ENCODE data around the gene KCTD19. TPM values are rescaled to one million over a fixed set of nuclear protein-coding genes. Genes with fewer than 3 reads are reported as not detected.
A peak's percentile ranks its signal among the peaks of the same experiment; 100 is the strongest.

KCTD19 gene
- total RNA-seq, 1 experiment from 2014 or later = not detected

DNA sequence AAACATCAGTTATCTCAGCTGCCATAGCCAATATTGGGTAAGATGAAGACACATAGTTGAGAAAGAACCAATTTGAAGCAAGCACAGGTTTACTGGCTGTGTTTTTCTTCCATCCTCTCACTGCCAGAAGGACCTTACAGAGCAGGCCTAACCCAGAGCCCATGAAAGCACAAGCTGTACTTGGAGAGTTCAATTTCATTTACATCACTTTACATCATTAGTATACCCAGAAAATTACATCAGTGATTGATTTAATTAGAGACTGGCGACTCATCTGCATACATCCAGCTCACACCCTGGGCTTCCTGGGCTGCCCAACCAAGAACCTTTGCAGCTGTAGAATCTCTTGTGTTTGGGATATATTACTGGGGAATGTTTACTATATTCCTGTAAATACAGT, 23.8 kb upstream of the KCTD19 start:
- no peaks in the 10 kb centered on the region for H3K27me3 ChIP-seq (ENCODE audit: low read length)
- BruUV-seq (replicated peaks) = no TSS peak
- ChIA-PET POLR2A (ENCODE audit: unreplicated experiment) (no interaction called here), CTCF (no interaction called here)
- no peaks in the 10 kb centered on the region for H3F3A ChIP-seq (ENCODE audit: low read length, unreplicated experiment)
- no peak overlapping the region for H3K4me3 ChIP-seq (ENCODE audit: low read length)
- H4K20me1 ChIP-seq (ENCODE audit: low read length) = no peaks in the 10 kb centered on the region
- H3K9ac ChIP-seq (ENCODE audit: low read length) = no peak overlapping the region
- peaks cover 20% of the 10 kb centered on the region for H3K4me1 ChIP-seq (ENCODE audit: insufficient read depth, low read length)
- DNase-seq = no peak
- no peak for TF ChIP-seq CTCF (conservative IDR thresholded peaks at IDR 0.05; ENCODE audit: low read depth, low read length)
- TF ChIP-seq EZH2phosphoT487 (IDR thresholded peaks at IDR 0.05; ENCODE audit: borderline replicate concordance, low read length) = no peak
- TF ChIP-seq EZH2 (IDR thresholded peaks at IDR 0.05; ENCODE audit: low read length, unreplicated experiment) = no peak
- no peak overlapping the region for H3K4me2 ChIP-seq (ENCODE audit: low read length)
- intact Hi-C loops (cut with micrococcal nuclease) = no loop called here
- no peaks in the 10 kb centered on the region for H3K79me2 ChIP-seq (ENCODE audit: low read length)
- no peaks in the 10 kb centered on the region for H3K36me3 ChIP-seq (ENCODE audit: low read depth, low read length)
- H3K27ac ChIP-seq (ENCODE audit: low read length) = no peak overlapping the region
- no peak for ATAC-seq
- H3K9me2 ChIP-seq (replicated peaks; ENCODE audit: low read length) = no peaks in the 10 kb centered on the region
- no peaks in the 10 kb centered on the region for H3K9me3 ChIP-seq (ENCODE audit: low read length)
- no peak overlapping the region for H2AFZ ChIP-seq (ENCODE audit: low read length)

- Histone ChIP-seq H3K27me3 (ENCODE audit: low read length) (no peaks in the 10 kb centered on the region), H3K4me2 (ENCODE audit: low read length) (no peak overlapping the region), H3K9ac (ENCODE audit: low read length) (no peak overlapping the region), H3K9me2 (replicated peaks; ENCODE audit: low read length) (no peaks in the 10 kb centered on the region), H2AFZ (ENCODE audit: low read length) (no peak overlapping the region), H3K36me3 (ENCODE audit: low read depth, low read length) (no peaks in the 10 kb centered on the region), H3K79me2 (ENCODE audit: low read length) (no peaks in the 10 kb centered on the region), H3K4me1 (ENCODE audit: insufficient read depth, low read length) (peaks cover 25% of the 10 kb centered on the region), H3K27ac (ENCODE audit: low read length) (no peak overlapping the region), H4K20me1 (ENCODE audit: low read length) (no peaks in the 10 kb centered on the region), H3F3A (ENCODE audit: low read length, unreplicated experiment) (no peaks in the 10 kb centered on the region), H3K9me3 (ENCODE audit: low read length) (no peaks in the 10 kb centered on the region), H3K4me3 (ENCODE audit: low read length) (no peak overlapping the region)
- intact Hi-C loops (cut with micrococcal nuclease) = loop anchor here (5.0 to 10.0 kb wide), 2 partner anchors 46 to 72 kb away; partner anchors contain the start of genes PLEKHG4 and TPPP3
- no peak for TF ChIP-seq EZH2phosphoT487 (IDR thresholded peaks at IDR 0.05; ENCODE audit: borderline replicate concordance, low read length)
- TF ChIP-seq EZH2 (IDR thresholded peaks at IDR 0.05; ENCODE audit: low read length, unreplicated experiment) = no peak
- peak; percentile 60 for TF ChIP-seq CTCF (conservative IDR thresholded peaks at IDR 0.05; ENCODE audit: low read depth, low read length)
- ChIA-PET CTCF (interaction anchor here (0.6 to 1.2 kb wide), 2 partner anchors 51 to 305 kb away, joined by 4 to 5 read pairs; no protein-coding TSS in a partner anchor), POLR2A (ENCODE audit: unreplicated experiment) (no interaction called here)
- DNase-seq (peak; percentile 61), ATAC-seq (peak; percentile 37; the same call in 1 of the 2 replicates)
- BruUV-seq (replicated peaks) = no TSS peak
Measured at GRCh38 chr16:67349172-67349571, 22.6 kb upstream of the KCTD19 start.

- DNase-seq = peak; percentile 90
- Histone ChIP-seq H3K9me2 (replicated peaks; ENCODE audit: low read length) (no peaks in the 10 kb centered on the region), H3K4me3 (ENCODE audit: low read length) (no peak overlapping the region), H3F3A (ENCODE audit: low read length, unreplicated experiment) (no peaks in the 10 kb centered on the region), H3K4me1 (ENCODE audit: insufficient read depth, low read length) (peaks cover 25% of the 10 kb centered on the region), H3K9me3 (ENCODE audit: low read length) (no peaks in the 10 kb centered on the region), H3K4me2 (ENCODE audit: low read length) (peak overlapping the region; percentile 52), H2AFZ (ENCODE audit: low read length) (no peak overlapping the region), H3K27me3 (ENCODE audit: low read length) (no peaks in the 10 kb centered on the region), H3K36me3 (ENCODE audit: low read depth, low read length) (no peaks in the 10 kb centered on the region), H4K20me1 (ENCODE audit: low read length) (no peaks in the 10 kb centered on the region), H3K9ac (ENCODE audit: low read length) (peak overlapping the region; percentile 21), H3K79me2 (ENCODE audit: low read length) (no peaks in the 10 kb centered on the region), H3K27ac (ENCODE audit: low read length) (peak overlapping the region; percentile 60)
- intact Hi-C loops (cut with micrococcal nuclease) = loop anchor here (2.0 to 10.0 kb wide), 3 partner anchors 18 to 69 kb away; partner anchors contain the start of genes PLEKHG4 and TPPP3
- ChIA-PET POLR2A (ENCODE audit: unreplicated experiment) (no interaction called here), CTCF (no interaction called here)
- ATAC-seq = peak; percentile 68
- TF ChIP-seq CTCF (conservative IDR thresholded peaks at IDR 0.05; ENCODE audit: low read depth, low read length) (no peak), EZH2phosphoT487 (IDR thresholded peaks at IDR 0.05; ENCODE audit: borderline replicate concordance, low read length) (no peak), EZH2 (IDR thresholded peaks at IDR 0.05; ENCODE audit: low read length, unreplicated experiment) (no peak)
- no TSS peak for BruUV-seq (replicated peaks)
Measured at GRCh38 chr16:67346341-67346740, 19.8 kb upstream of the KCTD19 start.

Measured in PC-3 (cell line).